Stimulated activated CD8-positive, alpha-beta memory T cell treated with anti-CD3 and anti-CD28 coated beads, Interleukin-15, amount 100 ng/mL, for 4 hours (primary cell): ENCODE results near the gene IFI30.

Experiments used
- DNase-seq, 2 donors: peaks; one replicate each; pipeline ENCODE4 v3.0.0-alpha.2; 2020; ENCODE audit warnings: low read depth in 2 of 2

The IFI30 gene

DNA sequence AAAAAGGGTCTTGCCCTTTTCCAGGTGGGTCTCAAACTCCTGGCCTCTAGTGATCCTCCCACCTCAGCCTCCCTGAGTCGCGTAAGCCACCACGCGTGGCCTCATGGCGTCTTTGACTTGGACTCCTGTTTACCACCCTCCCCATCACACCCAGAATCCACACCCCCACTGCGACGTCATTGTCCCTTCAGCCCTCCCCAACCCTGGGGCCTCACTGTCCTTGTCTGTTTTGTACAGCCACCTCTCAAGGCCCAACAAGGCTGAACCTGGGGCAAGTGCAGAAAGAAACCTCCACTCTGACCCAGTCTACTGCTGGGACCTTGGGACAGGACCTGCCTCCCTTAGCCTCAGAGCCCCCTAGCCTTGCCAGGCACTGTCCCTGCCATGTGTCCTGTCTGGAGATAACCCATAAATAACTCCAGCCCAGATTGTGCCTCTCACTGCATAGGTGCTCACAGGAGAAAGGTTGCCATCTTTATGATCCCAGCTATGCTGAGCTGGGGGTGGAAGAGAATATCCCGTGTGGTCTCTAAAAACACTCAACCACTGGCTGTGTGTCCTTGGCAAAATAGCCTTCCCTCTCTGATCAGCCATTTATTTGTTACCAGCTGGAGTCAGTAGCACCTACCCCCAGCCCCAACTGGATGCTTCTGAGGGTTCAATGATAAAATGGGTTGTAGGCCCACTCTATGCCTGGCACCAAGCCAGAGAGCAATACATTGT, 1.8 kb upstream of the IFI30 start:
- DNase-seq, result no peak

- DNase-seq, result no peak
Measured at GRCh38 chr19:18172331-18173053, 1.1 kb upstream of the IFI30 start.

DNA sequence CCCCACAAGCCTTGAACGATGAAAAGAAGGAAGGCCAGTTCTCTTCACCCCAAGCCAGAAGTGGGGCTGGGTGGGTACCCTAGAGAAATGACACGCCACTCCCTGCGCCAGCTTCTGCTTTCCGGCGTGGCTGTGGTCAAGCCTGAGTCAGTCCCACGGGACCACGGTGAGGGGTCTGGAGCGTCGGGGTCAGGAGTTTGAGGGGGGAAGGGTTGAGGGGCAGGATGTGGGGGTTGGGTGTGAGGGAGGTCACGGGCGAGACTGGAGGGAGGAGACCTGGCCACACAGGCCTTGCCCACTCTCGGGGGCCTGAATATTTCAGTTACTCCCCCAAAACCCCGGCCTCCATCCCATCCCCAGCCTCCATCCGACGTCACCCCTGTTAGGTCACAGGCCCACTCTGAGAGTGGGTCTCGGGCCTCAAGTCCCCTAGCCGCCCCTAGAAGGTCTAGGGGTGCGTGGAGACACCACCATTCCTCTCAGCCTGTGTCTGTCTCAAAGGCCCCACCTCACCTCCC, 500 bp upstream of the IFI30 start:
- no peak for DNase-seq

GRCh38 chr19:18174983-18175382, 1.4 kb downstream of the IFI30 start:
- DNase-seq, result no peak

DNA sequence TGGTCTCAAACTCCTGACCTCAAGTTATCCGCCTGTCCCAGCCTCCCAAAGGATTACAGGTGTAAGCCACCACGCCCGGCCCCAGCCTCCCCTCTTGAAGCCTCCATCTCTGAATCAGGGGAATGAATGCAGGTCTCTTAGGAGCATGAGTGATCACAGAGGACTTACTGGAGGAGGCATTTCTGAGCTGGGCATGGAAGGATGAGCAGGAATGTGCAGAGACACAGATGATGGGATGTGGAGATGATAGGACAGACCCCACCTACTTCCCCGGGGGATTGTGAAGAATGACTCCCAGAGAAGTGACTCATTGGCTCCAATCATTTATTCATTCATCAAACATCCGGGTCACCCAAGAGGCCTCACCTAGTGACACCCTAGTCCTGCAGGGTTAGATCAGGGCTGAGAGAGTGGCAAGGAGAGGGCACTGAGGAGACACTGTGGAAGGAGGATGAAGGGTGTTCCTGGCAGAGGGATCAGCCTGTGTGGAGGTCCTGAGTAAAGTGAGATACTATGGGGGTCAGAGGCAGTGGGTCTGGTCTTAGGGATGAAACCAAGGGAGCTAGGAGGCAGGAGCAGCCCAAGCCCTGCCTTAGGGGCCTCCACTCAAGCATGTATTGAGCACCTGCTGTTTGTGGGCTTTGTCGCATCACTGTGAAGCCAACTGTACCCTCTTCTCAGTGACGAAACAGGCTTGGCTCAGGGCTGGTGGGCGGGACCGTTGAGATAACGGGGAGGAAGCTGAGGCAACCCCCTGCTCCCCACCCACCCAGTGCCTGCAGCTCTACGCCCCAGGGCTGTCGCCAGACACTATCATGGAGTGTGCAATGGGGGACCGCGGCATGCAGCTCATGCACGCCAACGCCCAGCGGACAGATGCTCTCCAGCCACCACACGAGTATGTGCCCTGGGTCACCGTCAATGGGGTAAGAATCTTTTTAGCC, 3.0 kb downstream of the IFI30 start:
- DNase-seq, result no peak

- DNase-seq, result no peak
Measured at GRCh38 chr19:18179957-18180356, 6.3 kb downstream of the IFI30 start.

DNA sequence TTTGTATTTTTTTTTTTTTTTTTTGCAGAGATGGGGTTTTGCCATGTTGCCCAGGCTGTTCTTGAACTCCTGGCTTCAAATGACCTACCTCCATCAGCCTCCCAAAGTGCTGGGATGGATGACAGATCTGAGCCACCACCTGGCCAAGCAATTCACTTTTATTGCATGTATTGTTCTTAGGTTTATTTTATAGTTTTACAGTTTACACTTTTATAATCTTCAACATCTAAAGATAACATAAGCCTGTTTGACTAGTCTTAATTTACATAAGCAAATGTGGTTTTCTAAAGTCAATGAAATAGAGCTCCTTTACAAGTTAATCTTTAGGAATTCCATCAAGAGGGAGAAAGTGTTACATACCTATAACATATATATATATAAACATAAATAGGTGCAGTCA, 9.9 kb downstream of the IFI30 start:
- no peak for DNase-seq

GRCh38 chr19:18185538-18185937, 11.9 kb downstream of the IFI30 start:
- DNase-seq, result no peak

- no peak for DNase-seq
Measured at GRCh38 chr19:18190278-18190677, 16.7 kb downstream of the IFI30 start.

DNA sequence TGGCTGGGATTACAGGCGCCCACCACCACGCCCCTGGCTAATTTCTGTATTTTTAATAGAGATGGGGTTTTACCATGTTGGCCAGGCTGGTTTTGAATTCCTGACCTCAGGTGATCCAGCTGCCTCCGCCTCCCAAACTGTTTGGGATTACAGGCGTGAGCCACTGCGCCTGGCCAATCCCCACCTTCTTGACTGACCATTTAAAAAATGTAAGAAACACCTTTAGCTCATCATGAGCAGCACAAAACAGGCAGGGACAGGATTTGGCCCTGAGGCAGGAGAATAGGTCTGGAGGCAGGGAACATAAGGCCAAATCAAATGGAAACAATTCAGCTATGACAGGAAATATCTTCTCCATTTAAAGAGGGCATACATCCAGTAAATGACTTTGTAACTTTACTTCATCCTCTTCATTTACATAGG, 18.0 kb downstream of the IFI30 start:
- DNase-seq, result no peak

DNA sequence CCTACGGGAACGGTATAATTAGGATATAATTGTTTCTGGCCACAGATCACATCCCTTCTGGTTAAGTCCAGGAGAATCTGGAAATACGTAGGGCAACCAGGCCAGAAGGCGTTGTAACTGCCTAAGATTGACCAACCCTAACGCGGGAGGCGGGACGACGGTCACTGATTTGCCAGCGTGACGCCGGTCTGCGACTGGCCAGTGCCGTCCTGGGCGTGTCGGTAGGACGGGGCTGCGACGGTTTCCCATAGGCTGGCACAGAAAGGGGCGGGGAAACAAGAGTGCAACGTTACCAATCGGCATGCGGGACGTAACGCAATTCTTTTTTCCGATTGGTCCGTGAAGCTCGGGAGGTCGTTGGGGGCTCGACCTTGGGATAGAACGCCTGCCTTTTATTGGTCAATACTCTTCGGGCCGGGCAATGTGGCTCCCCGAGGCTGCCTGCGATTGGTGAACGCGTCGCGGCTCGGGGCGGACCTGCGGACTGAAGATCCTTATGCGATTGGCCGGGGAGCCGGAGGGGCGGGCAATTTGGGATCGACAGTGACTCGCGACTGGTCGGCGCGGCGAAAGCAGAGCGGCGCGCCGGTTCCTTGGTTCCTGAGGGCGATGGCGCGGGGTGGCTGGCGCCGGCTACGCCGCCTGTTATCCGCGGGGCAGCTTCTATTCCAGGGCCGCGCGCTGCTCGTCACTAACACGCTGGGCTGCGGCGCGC, 19.2 kb downstream of the IFI30 start, which contains the start of gene MPV17L2:
TSS of gene MPV17L2 (plus strand) at position 546 of the 715 bp plus-strand sequence. CDS start at position 610, 64 bp downstream.
- peak; percentile 96 to 98 for DNase-seq

- no peak for DNase-seq
Measured at GRCh38 chr19:18193388-18194180, 20.0 kb downstream of the IFI30 start.

DNA sequence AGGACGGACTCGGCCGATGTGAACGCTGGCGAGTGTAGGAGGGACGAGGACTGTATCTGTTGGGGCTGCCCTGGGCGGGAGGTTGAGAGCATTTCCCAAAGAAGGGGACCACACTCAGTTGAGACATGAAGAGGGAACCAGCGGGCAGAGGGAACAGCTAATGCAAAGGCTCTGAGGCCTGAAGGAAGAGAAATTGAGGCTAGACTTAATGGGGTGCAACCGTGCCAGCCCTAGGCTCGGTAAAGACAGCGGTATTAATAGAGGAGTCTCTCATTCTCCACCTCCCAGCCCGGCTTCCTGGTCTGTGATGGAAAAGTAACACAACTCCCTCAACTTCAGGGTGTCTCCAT, 20.5 kb downstream of the IFI30 start:
- no peak for DNase-seq

- DNase-seq, result no peak
Measured at GRCh38 chr19:18194554-18195238, 21.1 kb downstream of the IFI30 start.

DNA sequence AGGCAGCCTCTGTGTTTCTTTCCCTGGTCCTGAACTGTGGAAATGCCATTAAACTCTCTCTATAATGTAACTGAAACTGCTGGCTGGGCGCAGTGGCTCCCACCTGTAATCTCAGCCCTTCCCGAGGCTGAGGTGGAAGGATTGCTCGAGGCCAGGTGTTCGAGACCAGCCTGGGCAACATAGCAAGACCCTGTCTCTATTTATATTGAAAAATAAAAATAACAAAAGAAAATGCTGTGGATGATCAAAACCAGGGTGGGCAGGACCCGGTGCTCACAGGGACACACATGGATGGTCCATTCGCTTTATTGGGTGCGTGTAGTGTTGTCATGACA, 22.9 kb downstream of the IFI30 start:
- DNase-seq, result no peak

DNA sequence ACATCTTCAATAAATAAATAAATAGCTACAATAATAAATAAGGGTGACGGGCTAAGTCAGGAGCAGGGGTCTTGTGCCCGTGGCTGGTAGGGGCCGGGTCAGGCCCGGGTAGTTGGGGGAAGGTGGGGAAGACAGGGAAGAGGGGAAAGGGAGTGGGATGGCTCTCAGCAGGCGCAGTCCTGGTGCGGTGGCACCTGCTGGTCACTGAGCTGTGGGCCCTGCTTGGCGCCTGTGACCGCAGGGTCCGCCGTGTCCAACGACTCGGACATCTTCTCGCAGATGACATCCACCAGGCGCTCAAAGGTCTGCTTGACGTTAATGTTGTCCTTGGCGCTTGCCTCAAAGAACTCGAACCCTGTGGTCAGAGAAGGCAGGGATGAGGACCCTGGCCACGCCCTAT, 23.7 kb downstream of the IFI30 start:
- no peak for DNase-seq

GRCh38 chr19:18197941-18198340, 24.3 kb downstream of the IFI30 start:
- no peak for DNase-seq

DNA sequence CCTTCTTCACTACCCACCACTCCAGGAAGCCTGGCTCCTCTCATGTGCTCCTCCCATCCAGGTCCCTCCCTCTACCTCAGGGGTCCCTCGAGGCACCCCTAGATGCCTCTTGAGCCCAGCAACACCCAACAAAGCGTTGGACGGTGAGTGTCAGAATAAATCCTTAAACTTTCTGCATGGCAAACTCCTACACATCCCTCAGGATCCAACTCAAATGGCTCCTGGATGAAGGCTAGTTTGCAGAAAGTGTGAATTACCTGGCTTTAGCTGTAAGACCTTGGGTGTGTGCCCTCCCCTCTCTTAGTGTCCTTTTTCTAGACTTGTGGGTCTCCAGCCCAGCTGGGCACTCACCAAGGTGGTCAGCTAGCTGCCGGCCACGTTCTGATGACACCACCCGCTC, 24.8 kb downstream of the IFI30 start:
- no peak for DNase-seq

DNA sequence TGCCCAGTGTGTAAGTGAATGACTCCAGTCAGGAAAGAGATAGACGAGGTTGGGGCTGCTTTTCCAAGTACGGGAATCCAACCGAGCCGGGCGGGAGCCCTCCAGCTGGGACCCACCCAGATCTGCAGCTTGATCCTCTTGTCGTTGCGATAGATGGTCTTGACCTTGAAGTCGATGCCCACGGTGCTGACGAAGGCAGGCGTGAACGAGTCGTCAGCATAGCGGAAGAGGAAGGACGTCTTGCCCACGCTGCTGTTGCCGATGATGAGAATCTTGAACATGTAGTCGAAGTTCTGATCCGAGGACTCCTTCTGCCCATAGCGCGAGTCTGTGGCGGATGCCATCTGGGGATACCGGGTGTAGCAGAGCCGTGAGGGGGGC, 28.8 kb downstream of the IFI30 start:
- no peak for DNase-seq

GRCh38 chr19:18202778-18203407, 29.3 kb downstream of the IFI30 start:
- DNase-seq, result no peak
